GM19043 (cell line): ENCODE measurements around the gene LCLAT1.
"Not testable (repeated sequence)": the region's sequence is repeated elsewhere in the genome, so short reads cannot be mapped to it uniquely, and the experiment has no call there.

Experiments used
- ATAC-seq: cut with Tn5 transposase; IDR thresholded peaks from one replicate; pipeline ENCODE4 v1.9.1; 2021; ENCODE audit warnings: low read depth; ENCODE audit not compliant: unreplicated experiment

Gene LCLAT1

GRCh38 chr2:30484995-30485394 lies 37.9 kb downstream of the LCLAT1 start:
- no peak for ATAC-seq

GRCh38 chr2:30486655-30487054 lies 39.6 kb downstream of the LCLAT1 start:
- ATAC-seq: no peak

- ATAC-seq: no peak
These were observed 40.6 kb downstream of the LCLAT1 start for GRCh38 chr2:30487603-30488002.

- no peak for ATAC-seq
These were observed 41.1 kb downstream of the LCLAT1 start for GRCh38 chr2:30488012-30488659.

- ATAC-seq: no peak
These were observed 44.2 kb downstream of the LCLAT1 start for GRCh38 chr2:30491225-30491624.

GRCh38 chr2:30492185-30492584 lies 45.1 kb downstream of the LCLAT1 start:
- ATAC-seq: no peak

- ATAC-seq: no peak
These were observed 45.6 kb downstream of the LCLAT1 start for GRCh38 chr2:30492619-30493018.

- no peak for ATAC-seq
These were observed 46.4 kb downstream of the LCLAT1 start for GRCh38 chr2:30493440-30493839.

- not testable (repeated sequence) for ATAC-seq
These were observed 48.9 kb downstream of the LCLAT1 start for GRCh38 chr2:30495896-30496295.

GRCh38 chr2:30499681-30500080 lies 52.6 kb downstream of the LCLAT1 start:
- no peak for ATAC-seq

GRCh38 chr2:30500699-30501098 lies 53.7 kb downstream of the LCLAT1 start:
- ATAC-seq: no peak

- no peak for ATAC-seq
These were observed 55.3 kb downstream of the LCLAT1 start for GRCh38 chr2:30502310-30502709.

- ATAC-seq: no peak
These were observed 56.1 kb downstream of the LCLAT1 start for GRCh38 chr2:30503007-30503694.

- ATAC-seq: no peak
These were observed 56.6 kb downstream of the LCLAT1 start for GRCh38 chr2:30503695-30504052.

- ATAC-seq: no peak
These were observed 57.7 kb downstream of the LCLAT1 start for GRCh38 chr2:30504731-30505130.

GRCh38 chr2:30505500-30506180 lies 58.6 kb downstream of the LCLAT1 start:
- no peak for ATAC-seq

- not testable (repeated sequence) for ATAC-seq
These were observed 60.4 kb downstream of the LCLAT1 start for GRCh38 chr2:30507460-30507859.

GRCh38 chr2:30509716-30510115 lies 62.7 kb downstream of the LCLAT1 start:
- no peak for ATAC-seq

- ATAC-seq: no peak
These were observed 63.4 kb downstream of the LCLAT1 start for GRCh38 chr2:30510409-30510808.

GRCh38 chr2:30511122-30512083 lies 64.4 kb downstream of the LCLAT1 start:
- ATAC-seq: no peak
